Endometrium (tissue), 2 donors: ENCODE results near the gene LGI2.
"Not testable (repeated sequence)": the region's sequence is repeated elsewhere in the genome, so short reads cannot be mapped to it uniquely, and the experiment has no call there.

Source experiments
- FAIRE-seq: peaks from 2 replicates; lab custom pipeline; 2012; peaks lifted over from hg19 to GRCh38; lab: Jason Lieb, UNC
- donor health status: control.
- donor health status: control.

LGI2 gene

GRCh38 chr4:25030277-25031076 is at the start of gene LGI2:
LGI2 (minus strand) TSS chr4:25030946; CDS start chr4:25030693, 253 bp downstream.
- FAIRE-seq, result no peak

GRCh38 chr4:25078523-25078922 is 47.8 kb upstream of the LGI2 start:
- FAIRE-seq, result no peak

- no peak for FAIRE-seq
Observed at GRCh38 chr4:25076625-25077398, 46.1 kb upstream of the LGI2 start.

GRCh38 chr4:25075851-25076250 is 45.1 kb upstream of the LGI2 start:
- FAIRE-seq, result no peak

- FAIRE-seq, result no peak
Observed at GRCh38 chr4:25075129-25075528, 44.4 kb upstream of the LGI2 start.

- no peak for FAIRE-seq
Observed at GRCh38 chr4:25070545-25070944, 39.8 kb upstream of the LGI2 start.

- no peak for FAIRE-seq
Observed at GRCh38 chr4:25069014-25069413, 38.3 kb upstream of the LGI2 start.

- FAIRE-seq, result no peak
Observed at GRCh38 chr4:25068386-25068785, 37.6 kb upstream of the LGI2 start.

- no peak for FAIRE-seq
Observed at GRCh38 chr4:25065932-25066590, 35.3 kb upstream of the LGI2 start.

GRCh38 chr4:25065431-25065858 is 34.7 kb upstream of the LGI2 start:
- FAIRE-seq, result no peak

- not testable (repeated sequence) for FAIRE-seq
Observed at GRCh38 chr4:25064447-25064846, 33.7 kb upstream of the LGI2 start.

- no peak for FAIRE-seq
Observed at GRCh38 chr4:25063116-25063515, 32.4 kb upstream of the LGI2 start.

GRCh38 chr4:25062098-25062497 is 31.4 kb upstream of the LGI2 start:
- no peak for FAIRE-seq

- no peak for FAIRE-seq
Observed at GRCh38 chr4:25061602-25062001, 30.9 kb upstream of the LGI2 start.

GRCh38 chr4:25060963-25061340 is 30.2 kb upstream of the LGI2 start:
- FAIRE-seq, result no peak

GRCh38 chr4:25060241-25060962 is 29.7 kb upstream of the LGI2 start:
- FAIRE-seq, result no peak

- no peak for FAIRE-seq
Observed at GRCh38 chr4:25059791-25060190, 29.0 kb upstream of the LGI2 start.

- FAIRE-seq, result no peak
Observed at GRCh38 chr4:25058796-25059195, 28.1 kb upstream of the LGI2 start.

GRCh38 chr4:25057299-25057698 is 26.6 kb upstream of the LGI2 start:
- FAIRE-seq, result no peak

GRCh38 chr4:25052037-25052436 is 21.3 kb upstream of the LGI2 start:
- FAIRE-seq, result not testable (repeated sequence)

- no peak for FAIRE-seq
Observed at GRCh38 chr4:25051534-25051933, 20.8 kb upstream of the LGI2 start.

- no peak for FAIRE-seq
Observed at GRCh38 chr4:25050370-25051078, 19.8 kb upstream of the LGI2 start.
